ENCODE measurements around the gene CHD5. TPM values are rescaled to one million over a fixed set of nuclear protein-coding genes. Genes with fewer than 3 reads are reported as not detected.

Gene CHD5
- total RNA-seq, 4 donors from 2014 or later, result 0.19 to 0.24 (median 0.19) TPM; not detected in 1

DNA sequence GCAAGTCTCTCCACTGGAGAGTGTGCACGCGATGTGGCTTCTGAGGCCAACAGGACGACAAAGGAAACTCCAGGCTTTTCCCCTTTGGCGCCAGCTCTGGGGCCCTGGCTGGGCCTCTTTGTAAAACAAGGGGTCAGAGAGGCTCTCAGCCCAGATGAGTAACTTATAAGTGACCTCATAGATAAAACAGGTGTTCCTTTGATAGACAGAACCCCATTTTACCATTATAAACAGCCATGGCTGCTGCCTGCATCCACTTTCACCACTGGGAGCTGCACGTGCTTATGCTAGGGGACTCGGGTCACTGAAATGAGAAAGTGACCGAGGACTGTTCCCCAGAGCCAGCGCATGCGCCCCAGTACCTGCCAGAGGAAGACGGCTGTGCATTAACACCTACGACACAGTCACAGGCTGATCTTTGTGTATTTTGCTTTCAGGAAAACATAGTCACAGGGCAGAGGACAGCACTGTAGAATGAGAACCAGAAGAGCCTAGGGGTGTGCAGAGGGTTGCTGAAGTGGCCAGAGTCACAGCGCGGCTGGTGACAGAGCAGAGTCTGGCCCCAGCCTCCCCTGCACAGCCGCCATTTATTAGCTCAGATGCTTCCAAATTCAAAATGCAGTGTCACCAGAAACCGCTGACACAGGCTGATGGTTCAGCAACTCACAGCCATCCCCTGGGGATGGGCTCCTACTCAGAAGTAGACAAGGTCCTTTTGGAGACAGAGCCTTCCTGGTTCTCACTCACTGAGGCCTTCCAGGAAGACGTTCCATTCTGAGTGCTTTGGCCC lies 38.4 kb upstream of the CHD5 start:
- TF ChIP-seq, protein P1, sequence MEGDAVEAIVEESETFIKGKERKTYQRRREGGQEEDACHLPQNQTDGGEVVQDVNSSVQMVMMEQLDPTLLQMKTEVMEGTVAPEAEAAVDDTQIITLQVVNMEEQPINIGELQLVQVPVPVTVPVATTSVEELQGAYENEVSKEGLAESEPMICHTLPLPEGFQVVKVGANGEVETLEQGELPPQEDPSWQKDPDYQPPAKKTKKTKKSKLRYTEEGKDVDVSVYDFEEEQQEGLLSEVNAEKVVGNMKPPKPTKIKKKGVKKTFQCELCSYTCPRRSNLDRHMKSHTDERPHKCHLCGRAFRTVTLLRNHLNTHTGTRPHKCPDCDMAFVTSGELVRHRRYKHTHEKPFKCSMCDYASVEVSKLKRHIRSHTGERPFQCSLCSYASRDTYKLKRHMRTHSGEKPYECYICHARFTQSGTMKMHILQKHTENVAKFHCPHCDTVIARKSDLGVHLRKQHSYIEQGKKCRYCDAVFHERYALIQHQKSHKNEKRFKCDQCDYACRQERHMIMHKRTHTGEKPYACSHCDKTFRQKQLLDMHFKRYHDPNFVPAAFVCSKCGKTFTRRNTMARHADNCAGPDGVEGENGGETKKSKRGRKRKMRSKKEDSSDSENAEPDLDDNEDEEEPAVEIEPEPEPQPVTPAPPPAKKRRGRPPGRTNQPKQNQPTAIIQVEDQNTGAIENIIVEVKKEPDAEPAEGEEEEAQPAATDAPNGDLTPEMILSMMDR (IDR thresholded peaks at IDR 0.05), result no peak
- ATAC-seq (ENCODE audit: low FRiP score), result no peak
- no peak for DNase-seq (ENCODE audit: low spot score)

DNA sequence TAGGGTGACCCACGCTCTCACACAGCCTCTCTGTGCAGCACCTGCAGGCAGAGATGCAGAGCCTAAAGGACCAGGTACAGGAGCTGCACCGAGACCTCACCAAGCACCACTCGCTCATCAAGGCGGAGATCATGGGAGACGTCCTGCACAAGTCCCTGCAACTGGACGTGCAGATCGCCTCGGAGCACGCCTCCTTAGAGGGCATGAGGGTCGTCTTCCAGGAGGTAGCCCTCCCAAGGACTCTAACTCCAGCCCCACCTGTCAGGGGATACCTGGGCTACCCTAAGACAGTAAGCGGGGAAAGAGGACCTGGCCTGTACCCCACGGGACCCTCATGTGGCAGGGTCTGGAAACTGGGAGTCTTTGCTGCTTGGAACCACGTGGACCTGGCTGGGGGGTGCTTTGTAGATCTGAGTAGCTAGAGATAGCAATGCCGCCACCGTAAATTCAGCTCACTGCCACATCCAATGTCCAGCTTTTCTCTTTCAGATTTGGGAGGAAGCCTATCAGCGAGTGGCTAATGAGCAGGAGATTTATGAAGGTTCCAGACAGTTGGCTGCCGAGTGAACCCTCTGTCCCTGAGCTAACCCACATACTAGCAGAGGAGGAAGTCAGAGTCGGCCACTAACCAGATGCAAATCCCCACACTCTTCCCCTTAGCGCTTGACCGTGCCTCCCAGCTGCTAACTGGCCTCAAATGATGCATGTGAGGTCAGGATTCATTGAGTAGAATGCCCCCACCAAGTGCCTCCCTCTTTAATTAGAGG lies 32.3 kb upstream of the CHD5 start:
- ATAC-seq (ENCODE audit: low FRiP score), result no peak
- TF ChIP-seq, protein P1 (IDR thresholded peaks at IDR 0.05), result no peak

DNA sequence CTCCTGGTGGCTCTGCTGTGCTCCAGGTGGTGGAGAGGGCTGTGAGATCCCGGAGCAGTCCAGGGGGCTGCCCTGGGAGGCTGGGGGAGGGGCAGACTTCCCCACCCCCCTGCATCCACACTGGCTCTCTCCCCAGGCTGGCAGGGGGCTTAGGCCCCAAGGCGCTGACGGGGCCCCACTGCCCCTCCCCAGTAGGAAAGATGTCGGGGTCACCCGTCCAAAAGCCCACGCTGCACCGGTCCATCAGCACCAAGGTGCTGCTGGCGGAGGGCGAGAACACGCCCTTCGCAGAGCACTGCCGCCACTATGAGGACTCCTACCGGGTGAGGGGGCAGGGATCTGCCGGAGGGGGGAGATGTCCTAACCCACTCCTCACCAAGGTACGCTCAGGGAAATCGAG lies 31.6 kb upstream of the CHD5 start:
- TF ChIP-seq, protein P1 (IDR thresholded peaks at IDR 0.05), result no peak
- DNase-seq (ENCODE audit: low spot score) (no peak), ATAC-seq (ENCODE audit: low FRiP score) (no peak)

More for the DNA sequence above, 32.3 kb upstream of the CHD5 start:
- no peak for DNase-seq (ENCODE audit: low spot score)

DNA sequence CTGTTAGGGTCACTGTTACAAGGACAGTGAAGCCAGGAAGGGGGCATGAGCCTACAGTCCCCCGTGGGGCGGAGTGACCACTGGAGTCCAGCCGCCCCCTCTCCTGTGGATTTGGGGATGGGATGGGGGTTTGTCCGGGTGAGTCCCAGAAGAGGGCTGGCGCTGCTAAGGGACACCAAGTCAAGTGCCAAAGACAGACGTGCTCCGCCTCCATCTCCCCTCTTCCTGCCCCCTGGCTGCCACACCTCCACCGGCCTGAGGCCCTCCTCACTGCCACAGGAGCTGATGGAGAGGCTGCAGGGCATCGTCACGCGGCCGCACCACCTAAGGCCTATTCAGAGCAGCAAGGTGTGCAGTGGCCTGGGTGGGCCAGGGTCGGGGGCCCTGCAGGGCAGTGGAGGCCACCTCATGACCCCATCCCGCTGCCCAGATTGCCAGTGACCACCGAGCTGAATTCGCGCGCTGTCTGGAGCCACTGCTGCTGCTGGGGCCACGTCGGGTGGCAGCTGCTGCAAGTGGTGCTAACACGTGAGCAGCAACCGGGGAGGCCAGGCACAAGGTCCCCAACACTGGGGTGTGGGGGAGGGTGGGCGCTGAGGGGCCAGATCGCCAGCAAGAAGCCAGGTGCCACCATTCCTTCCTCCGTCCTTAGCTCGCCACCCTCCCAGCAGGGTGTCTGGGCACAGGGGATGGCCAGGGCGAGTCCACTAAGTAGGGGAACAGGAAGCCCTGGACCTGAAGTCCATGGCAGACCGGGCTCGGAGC lies 30.7 kb upstream of the CHD5 start:
- DNase-seq (ENCODE audit: low spot score) (no peak), ATAC-seq (ENCODE audit: low FRiP score) (no peak)
- TF ChIP-seq, protein P1 (IDR thresholded peaks at IDR 0.05), result no peak

DNA sequence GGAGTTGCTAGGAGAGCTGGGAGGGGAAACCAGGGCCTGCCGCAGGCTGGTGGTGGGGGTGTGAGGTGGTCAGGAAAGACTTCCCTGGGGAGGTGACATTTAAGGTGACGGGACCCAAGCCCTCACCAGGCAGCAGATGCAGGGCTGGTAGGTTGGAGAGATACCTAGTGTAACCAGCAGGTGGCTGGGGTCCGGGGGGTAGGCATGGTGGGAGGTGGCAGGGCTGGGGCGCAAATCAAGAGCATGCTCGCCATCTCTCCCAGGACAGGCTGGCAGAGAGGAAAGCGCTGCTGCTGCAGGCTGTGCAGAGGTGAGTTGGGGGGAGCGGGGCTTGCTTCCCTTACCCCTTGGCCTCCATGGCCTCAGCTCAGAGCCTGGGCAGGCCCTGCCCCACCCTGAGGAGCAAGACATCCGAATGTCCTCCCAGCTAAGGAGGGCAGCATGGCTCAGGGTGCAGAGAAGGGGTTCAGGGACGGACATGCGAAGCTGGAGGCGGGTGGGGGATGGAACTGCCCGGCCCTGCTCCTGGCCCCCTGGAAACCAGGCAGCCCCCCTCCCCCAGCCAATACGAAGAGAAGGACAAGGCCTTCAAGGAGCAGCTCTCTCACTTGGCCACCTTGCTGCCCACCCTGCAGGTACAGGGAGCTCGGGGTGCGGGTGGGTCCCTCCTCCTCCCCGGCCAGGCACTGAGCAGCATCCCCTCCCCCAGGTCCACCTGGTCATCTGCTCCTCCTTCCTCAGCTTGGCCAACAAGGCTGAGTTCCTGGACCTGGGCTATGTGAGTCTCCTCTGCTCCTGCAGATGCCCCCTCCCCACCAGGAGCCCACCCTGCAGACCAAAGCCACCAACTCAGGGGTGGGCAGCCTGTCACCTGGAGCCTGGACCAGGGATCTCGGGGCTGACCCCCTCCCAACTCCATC lies 29.8 kb upstream of the CHD5 start:
- TF ChIP-seq, protein P1 (IDR thresholded peaks at IDR 0.05), result no peak
- ATAC-seq (ENCODE audit: low FRiP score) (no peak), DNase-seq (ENCODE audit: low spot score) (no peak)
